HCT116 (cell line): ENCODE measurements around the gene ERMARD. TPM values are rescaled to one million over a fixed set of nuclear protein-coding genes. Genes with fewer than 3 reads are reported as not detected.

ENCODE experiments used
- ATAC-seq: fragments of 200-7000 bp; cut with Tn5 transposase; 2 replicates; pipeline ENCODE4 v1.9.1; 2020; ENCODE audit warnings: mild to moderate bottlenecking, moderate library complexity
- BruUV-seq: library from RNA; stranded (reverse); fragments of 400-500 nt; replicated peaks from 2 replicates; lab custom pipeline; 2021; lab: Mats Ljungman, UMichigan
- CTCF ChIA-PET: fragments of 300-600 bp; sonication (Branson Sonifier 250); formaldehyde crosslinking; loops from one replicate; lab custom pipeline; 2021; ENCODE audit warnings: antibody characterized with exemption; lab: Charles Lee
- POLR2A ChIA-PET: fragments of 300-600, 350-600 bp; sonication (Branson Sonifier 250); formaldehyde crosslinking; loops from one replicate; lab custom pipeline; 2021; ENCODE audit warnings: antibody characterized with exemption; lab: Charles Lee
- RAD21 ChIA-PET, 2 experiments: fragments of 300-600 bp; sonication (Branson Sonifier 250); formaldehyde crosslinking; loops; one replicate each; lab custom pipeline; 2023; ENCODE audit warnings: low total read pairs in 2 of 2; ENCODE audit not compliant: uncharacterized antibody in 2 of 2, unreplicated experiment in 2 of 2, low non-redundant PET in 1 of 2; lab: Charles Lee
- DNase-seq: peaks from one replicate; pipeline ENCODE4 v3.0.0-alpha.2; 2010; ENCODE audit warnings: low read depth, low spot score
- H2AFZ ChIP-seq: fragments of 200-600 bp; shearing (Covaris generic), sonication (generic); 2 replicates; pipeline ENCODE4 v1.6.1; 2017; ENCODE audit warnings: low read depth, mixed run types, mixed read lengths, antibody characterized with exemption, low read length; ENCODE audit not compliant: poor library complexity, severe bottlenecking
- H3K27ac ChIP-seq: 2 replicates; pipeline ENCODE4 v1.5.1; 2012; ENCODE audit warnings: low read depth, low read length
- H3K27me3 ChIP-seq: fragments of 200-600 bp; sonication (generic); 2 replicates; pipeline ENCODE4 v1.6.1; 2016; ENCODE audit warnings: mixed run types, low read length, mixed read lengths; ENCODE audit not compliant: insufficient read depth
- H3K36me3 ChIP-seq, 2 experiments: fragments of 200-500 bp in 1 of 2; fragments of 200-600 bp in 1 of 2; sonication (Bioruptor generic) in 1 of 2; sonication (generic) in 1 of 2; 2 replicates each; pipeline versions ENCODE4 v1.5.1 to v1.6.1; 2014 to 2016; ENCODE audit warnings: low read length in 2 of 2, inconsistent platforms in 1 of 2, mixed read lengths in 1 of 2, mixed run types in 1 of 2; ENCODE audit not compliant: insufficient read depth in 2 of 2, control insufficient read depth in 1 of 2
- H3K4me1 ChIP-seq, 2 experiments: fragments of 200-600 bp in 1 of 2; sonication (generic) in 1 of 2; 2 replicates each; pipeline versions ENCODE4 v1.5.1 to v1.6.1; 2012 to 2017; ENCODE audit warnings: low read length in 2 of 2, inconsistent platforms in 1 of 2, mild to moderate bottlenecking in 1 of 2, mixed read lengths in 1 of 2, mixed run types in 1 of 2, moderate library complexity in 1 of 2; ENCODE audit not compliant: insufficient read depth in 2 of 2, control insufficient read depth in 1 of 2
- H3K4me2 ChIP-seq: fragments of 200-600 bp; sonication (generic); 2 replicates; pipeline ENCODE4 v1.6.1; 2017; ENCODE audit warnings: mixed run types, low read length, mixed read lengths
- H3K4me3 ChIP-seq, 2 experiments: fragments of 200-600 bp in 1 of 2; sonication (generic) in 1 of 2; replicated peaks in 1 of 2; 2 replicates each; pipeline ENCODE4 v1.5.1; 2011 to 2016; ENCODE audit warnings: low read length in 2 of 2, control low read depth in 1 of 2, low read depth in 1 of 2, mild to moderate bottlenecking in 1 of 2, mixed read lengths in 1 of 2, mixed run types in 1 of 2
- H3K79me2 ChIP-seq: fragments of 200-600 bp; sonication (generic); 2 replicates; pipeline ENCODE4 v1.6.1; 2017; ENCODE audit warnings: mild to moderate bottlenecking, mixed run types, low read length, moderate library complexity, mixed read lengths; ENCODE audit not compliant: insufficient read depth
- H3K9ac ChIP-seq: fragments of 200-600 bp; sonication (generic); 2 replicates; pipeline ENCODE4 v1.6.1; 2016; ENCODE audit warnings: low read length, mixed read lengths
- H3K9me2 ChIP-seq: fragments of 200-600 bp; sonication (generic), shearing (Covaris generic); 2 replicates; pipeline ENCODE4 v1.6.1; 2017; ENCODE audit warnings: mixed run types, mild to moderate bottlenecking, moderate library complexity; ENCODE audit not compliant: insufficient read depth
- H3K9me3 ChIP-seq, 2 experiments: fragments of 200-500 bp in 1 of 2; fragments of 200-600 bp in 1 of 2; sonication (Bioruptor generic) in 1 of 2; sonication (generic) in 1 of 2; 2 replicates each; pipeline ENCODE4 v1.6.1; 2014 to 2017; ENCODE audit warnings: low read length in 2 of 2, mixed read lengths in 2 of 2, inconsistent platforms in 1 of 2, low read depth in 1 of 2, mild to moderate bottlenecking in 1 of 2, mixed run types in 1 of 2, moderate library complexity in 1 of 2; ENCODE audit not compliant: control insufficient read depth in 1 of 2, insufficient read depth in 1 of 2
- H4K20me1 ChIP-seq: fragments of 200-600 bp; sonication (generic), shearing (Covaris generic); 2 replicates; pipeline ENCODE4 v1.6.1; 2017; ENCODE audit warnings: mixed run types, mild to moderate bottlenecking, moderate library complexity; ENCODE audit not compliant: insufficient read depth
- ATF3 ChIP-seq: IDR thresholded peaks from 2 replicates; pipeline ENCODE4 v1.6.1; 2012
- CBX3 ChIP-seq: IDR thresholded peaks from 2 replicates; pipeline ENCODE4 v1.6.1; 2012; ENCODE audit warnings: low read depth
- CEBPB ChIP-seq: IDR thresholded peaks from 2 replicates; pipeline ENCODE4 v1.6.1; 2012; ENCODE audit warnings: low read depth
- CTCF ChIP-seq, 3 experiments: fragments of 200-600 bp in 1 of 3; sonication (generic) in 1 of 3; IDR thresholded peaks in 2 of 3; conservative IDR thresholded peaks in 1 of 3; 2 replicates each; pipeline ENCODE4 v1.5.1; 2012 to 2017; ENCODE audit warnings: low read depth in 2 of 3, low read length in 2 of 3, antibody characterized with exemption in 1 of 3, borderline replicate concordance in 1 of 3, control low read depth in 1 of 3, mild to moderate bottlenecking in 1 of 3, mixed read lengths in 1 of 3, mixed run types in 1 of 3, moderate library complexity in 1 of 3; ENCODE audit not compliant: insufficient read depth in 1 of 3
- ELF1 ChIP-seq: IDR thresholded peaks from 2 replicates; pipeline ENCODE4 v1.6.1; 2012; ENCODE audit warnings: low read depth, borderline replicate concordance
- EZH2phosphoT487 ChIP-seq: fragments of 200-600 bp; IDR thresholded peaks from 2 replicates; pipeline ENCODE4 v1.6.1; 2018; ENCODE audit warnings: antibody characterized with exemption, borderline replicate concordance
- FOSL1 ChIP-seq: IDR thresholded peaks from 2 replicates; pipeline ENCODE4 v1.6.1; 2012; ENCODE audit warnings: low read depth
- POLR2A ChIP-seq: IDR thresholded peaks from 2 replicates; pipeline ENCODE4 v1.7.0; 2011; ENCODE audit warnings: borderline replicate concordance; ENCODE audit not compliant: insufficient read depth, insufficient read length; ENCODE audit errors: extremely low read depth
- POLR2AphosphoS5 ChIP-seq: IDR thresholded peaks from 2 replicates; pipeline ENCODE4 v1.6.1; 2011; ENCODE audit warnings: mild to moderate bottlenecking, low read depth, low read length, moderate library complexity
- RAD21 ChIP-seq: IDR thresholded peaks from 2 replicates; pipeline ENCODE4 v1.6.1; 2012; ENCODE audit warnings: low read depth, mild to moderate bottlenecking
- SIN3A ChIP-seq: IDR thresholded peaks from 2 replicates; pipeline ENCODE4 v1.6.1; 2012; ENCODE audit warnings: low read depth
- SRF ChIP-seq: IDR thresholded peaks from 2 replicates; pipeline ENCODE4 v1.6.1; 2012; ENCODE audit warnings: low read depth
- TCF7L2 ChIP-seq: IDR thresholded peaks from 2 replicates; pipeline ENCODE4 v1.7.0; 2011; ENCODE audit warnings: borderline replicate concordance, inconsistent platforms; ENCODE audit not compliant: insufficient read depth, insufficient read length; ENCODE audit errors: extremely low read depth
- YY1 ChIP-seq: IDR thresholded peaks from 2 replicates; pipeline ENCODE4 v1.6.1; 2011; ENCODE audit warnings: low read length, low read depth, moderate library complexity, mild to moderate bottlenecking; ENCODE audit not compliant: insufficient replicate concordance; ENCODE audit errors: extremely low read depth
- ZBTB33 ChIP-seq: IDR thresholded peaks from 2 replicates; pipeline ENCODE4 v1.6.1; 2011; ENCODE audit warnings: mild to moderate bottlenecking, low read length, moderate library complexity; ENCODE audit not compliant: insufficient replicate concordance; ENCODE audit errors: extremely low read depth
- ZFX ChIP-seq: fragments of 450-650 bp; IDR thresholded peaks from 2 replicates; pipeline ENCODE4 v1.6.1; 2017
- ZNF274 ChIP-seq: fragments of 200-500 bp; sonication (Bioruptor generic); IDR thresholded peaks from 2 replicates; pipeline ENCODE4 v1.6.1; 2014; ENCODE audit warnings: mild to moderate bottlenecking, low read depth, low read length, inconsistent platforms
- intact Hi-C: fragments of 100-400 bp; cut with micrococcal nuclease; formaldehyde crosslinking; loops from 2 replicates; pipeline ENCODE4 v1.10.0; 2022
- total RNA-seq: library from RNA; stranded (reverse); gene quantifications from one replicate; pipeline ENCODE4 v1.2.1, GENCODE V29; 2021; ENCODE audit not compliant: unreplicated experiment

The ERMARD gene
- total RNA-seq, 1 experiment from 2014 or later: 24.7 TPM

GRCh38 chr6:169816975-169817374, 65.6 kb downstream of the ERMARD start (continued):
- TF ChIP-seq ZBTB33 (no peak), POLR2AphosphoS5 (no peak), SIN3A (no peak)
- TF ChIP-seq, all 23 proteins: peak for 0

GRCh38 chr6:169820358-169820757, 68.9 kb downstream of the ERMARD start:
- Histone ChIP-seq H3K4me2 (no peak overlapping the region), H3K36me3 (no peaks in the 10 kb centered on the region), H3K27ac (no peak overlapping the region), H3K4me3 (no peak overlapping the region), H4K20me1 (no peaks in the 10 kb centered on the region), H3K9me2 (no peaks in the 10 kb centered on the region), H3K27me3 (peaks cover 7% of the 10 kb centered on the region; the same call in 1 of the 2 replicates), H3K9ac (no peak overlapping the region), H3K4me1 (no peaks in the 10 kb centered on the region), H3K79me2 (no peaks in the 10 kb centered on the region), H2AFZ (no peak overlapping the region), H3K9me3 (peaks cover 4 to 6% of the 10 kb centered on the region in 2 experiments; a peak in 2 of 4 replicates)
- ChIA-PET CTCF (interaction anchor here (2.1 kb wide), 1 partner anchor 11 kb away, joined by 9 read pairs; no protein-coding TSS in a partner anchor), POLR2A (no interaction called here), RAD21 (no interaction called here)
- no peak for ATAC-seq
- no peak for DNase-seq
- no TSS peak for BruUV-seq
- intact Hi-C loops: no loop called here
- TF ChIP-seq POLR2A (no peak), EZH2phosphoT487 (no peak), CEBPB (no peak), ZFX (no peak), ZBTB33 (no peak), SIN3A (no peak), SRF (no peak), CTCF (IDR thresholded peaks at IDR 0.05 in 2 of 3, conservative IDR thresholded peaks at IDR 0.05 in 1 of 3; ENCODE audit: borderline replicate concordance in 1 of 3, insufficient read depth in 1 of 3, low read depth in 2 of 3, low read length in 2 of 3) (no peak), TCF7L2 (no peak), CBX3 (no peak), YY1 (no peak), ELF1 (no peak), FOSL1 (no peak), ZNF274 (no peak), RAD21 (no peak), ATF3 (no peak)
